ENCODE measurements around the gene ARHGAP24.

Gene ARHGAP24

DNA sequence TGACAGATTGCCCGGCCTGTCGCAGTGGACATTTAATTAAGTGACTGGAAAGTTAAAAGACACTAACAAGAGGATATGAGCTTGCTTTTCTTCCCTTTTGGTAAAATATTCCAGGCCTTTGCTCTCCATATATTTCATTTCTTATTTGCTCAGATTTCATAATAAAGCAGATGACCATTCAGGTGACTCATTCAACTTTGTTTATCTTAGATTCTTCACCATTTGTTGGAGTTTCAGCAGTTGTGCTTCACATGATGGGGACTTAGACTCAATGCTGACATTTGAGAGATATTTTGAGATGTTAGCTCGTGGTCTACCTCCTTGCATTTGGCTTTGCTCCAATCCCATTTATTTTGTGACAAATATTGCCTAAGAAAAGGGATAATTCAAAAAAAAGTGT is 312.2 kb downstream of the ARHGAP24 start:
- peak; percentile 95 for DNase-seq (ENCODE audit: low read depth)
- TF ChIP-seq, protein P1, sequence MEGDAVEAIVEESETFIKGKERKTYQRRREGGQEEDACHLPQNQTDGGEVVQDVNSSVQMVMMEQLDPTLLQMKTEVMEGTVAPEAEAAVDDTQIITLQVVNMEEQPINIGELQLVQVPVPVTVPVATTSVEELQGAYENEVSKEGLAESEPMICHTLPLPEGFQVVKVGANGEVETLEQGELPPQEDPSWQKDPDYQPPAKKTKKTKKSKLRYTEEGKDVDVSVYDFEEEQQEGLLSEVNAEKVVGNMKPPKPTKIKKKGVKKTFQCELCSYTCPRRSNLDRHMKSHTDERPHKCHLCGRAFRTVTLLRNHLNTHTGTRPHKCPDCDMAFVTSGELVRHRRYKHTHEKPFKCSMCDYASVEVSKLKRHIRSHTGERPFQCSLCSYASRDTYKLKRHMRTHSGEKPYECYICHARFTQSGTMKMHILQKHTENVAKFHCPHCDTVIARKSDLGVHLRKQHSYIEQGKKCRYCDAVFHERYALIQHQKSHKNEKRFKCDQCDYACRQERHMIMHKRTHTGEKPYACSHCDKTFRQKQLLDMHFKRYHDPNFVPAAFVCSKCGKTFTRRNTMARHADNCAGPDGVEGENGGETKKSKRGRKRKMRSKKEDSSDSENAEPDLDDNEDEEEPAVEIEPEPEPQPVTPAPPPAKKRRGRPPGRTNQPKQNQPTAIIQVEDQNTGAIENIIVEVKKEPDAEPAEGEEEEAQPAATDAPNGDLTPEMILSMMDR (conservative IDR thresholded peaks at IDR 0.05; ENCODE audit: control insufficient read depth, insufficient read depth, low read depth, low read length) = no peak
- no peak overlapping the region for H3K4me3 ChIP-seq (ENCODE audit: control insufficient read depth, low read depth, low read length)

DNA sequence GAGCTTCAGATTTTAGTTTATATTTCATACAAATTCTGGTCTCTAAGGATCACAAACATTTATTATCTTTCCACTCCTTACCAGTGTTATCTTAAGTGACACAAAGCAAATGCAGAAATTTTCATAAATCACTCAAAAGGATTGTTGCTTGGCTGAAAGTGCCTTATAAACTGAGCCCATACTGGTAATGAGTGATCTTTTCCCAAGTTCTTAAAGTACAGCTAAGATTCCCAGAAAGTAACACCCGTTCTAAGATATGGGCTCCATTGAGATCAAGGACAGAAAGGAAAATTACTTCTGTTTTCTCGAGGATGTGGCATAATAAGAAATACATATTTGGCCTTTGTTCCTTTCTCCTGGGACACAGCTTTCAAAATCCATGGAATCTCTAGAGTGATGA is 313.7 kb downstream of the ARHGAP24 start:
- no peak overlapping the region for H3K4me3 ChIP-seq (ENCODE audit: control insufficient read depth, low read depth, low read length)
- TF ChIP-seq, protein P1 (conservative IDR thresholded peaks at IDR 0.05; ENCODE audit: control insufficient read depth, insufficient read depth, low read depth, low read length) = no peak
- DNase-seq (ENCODE audit: low read depth) = no peak

DNA sequence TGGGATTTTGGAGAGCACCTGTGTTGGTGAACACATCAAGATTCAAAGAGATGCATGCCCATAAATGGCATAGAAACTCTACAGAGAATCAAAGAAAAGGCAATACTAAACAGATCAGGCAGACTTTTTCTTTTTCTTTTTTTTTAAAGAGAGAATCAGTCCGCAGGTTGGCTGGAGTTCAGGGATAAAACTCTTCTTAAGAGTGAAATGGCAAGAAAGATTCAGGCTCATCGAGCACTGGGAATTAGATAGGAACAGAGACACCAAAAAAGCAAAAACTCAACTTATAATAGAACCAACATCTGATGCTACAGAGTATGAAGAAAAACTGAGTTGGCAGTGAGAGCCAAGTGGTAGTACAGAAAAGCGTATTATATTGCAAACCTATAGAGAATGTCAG is 314.3 kb downstream of the ARHGAP24 start:
- no peak for DNase-seq (ENCODE audit: low read depth)
- no peak overlapping the region for H3K4me3 ChIP-seq (ENCODE audit: control insufficient read depth, low read depth, low read length)
- TF ChIP-seq, protein P1 (conservative IDR thresholded peaks at IDR 0.05; ENCODE audit: control insufficient read depth, insufficient read depth, low read depth, low read length) = no peak

DNA sequence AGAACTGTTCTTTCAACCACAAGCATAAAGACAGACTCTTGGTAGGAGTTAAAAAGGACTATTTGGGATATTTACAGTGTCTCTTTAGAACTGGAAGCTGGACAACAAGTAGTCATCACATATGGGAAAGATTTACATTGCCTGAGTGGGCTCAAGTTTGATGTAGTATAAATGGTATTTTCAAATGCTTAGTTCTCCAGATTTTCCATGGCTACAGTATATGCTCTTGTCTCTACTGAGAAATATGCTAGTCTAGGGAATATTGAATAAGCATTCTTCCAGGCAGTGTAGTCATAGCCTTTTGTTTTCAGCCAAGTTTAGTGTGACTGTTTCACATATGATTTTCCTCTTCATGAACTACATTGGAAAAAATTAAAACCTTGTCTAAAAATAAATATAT is 315.6 kb downstream of the ARHGAP24 start:
- peak; percentile 94 for DNase-seq (ENCODE audit: low read depth)
- TF ChIP-seq, protein P1 (conservative IDR thresholded peaks at IDR 0.05; ENCODE audit: control insufficient read depth, insufficient read depth, low read depth, low read length) = no peak
- no peak overlapping the region for H3K4me3 ChIP-seq (ENCODE audit: control insufficient read depth, low read depth, low read length)

GRCh38 chr4:85792376-85793232 is 317.7 kb downstream of the ARHGAP24 start:
- TF ChIP-seq, protein P1 (conservative IDR thresholded peaks at IDR 0.05; ENCODE audit: control insufficient read depth, insufficient read depth, low read depth, low read length) = no peak
- no peak overlapping the region for H3K4me3 ChIP-seq (ENCODE audit: control insufficient read depth, low read depth, low read length)
- no peak for DNase-seq (ENCODE audit: low read depth)

GRCh38 chr4:85793233-85793585 is 318.3 kb downstream of the ARHGAP24 start:
- no peak for DNase-seq (ENCODE audit: low read depth)
- TF ChIP-seq, protein P1 (conservative IDR thresholded peaks at IDR 0.05; ENCODE audit: control insufficient read depth, insufficient read depth, low read depth, low read length) = no peak
- no peak overlapping the region for H3K4me3 ChIP-seq (ENCODE audit: control insufficient read depth, low read depth, low read length)
